B cell (primary cell): ENCODE results near the gene FAM180B.

Experiments used
- EZH2 ChIP-seq: IDR thresholded peaks from 2 replicates; pipeline ENCODE4 v1.6.1; 2012; ENCODE audit warnings: borderline replicate concordance, low read depth, mild to moderate bottlenecking, moderate library complexity, low read length; ENCODE audit not compliant: insufficient read depth, poor library complexity, severe bottlenecking
- TF ChIP-seq, protein P1 (sequence below): fragments of 200-600 bp; IDR thresholded peaks from one replicate; pipeline ENCODE4 v1.8.0; 2022; ENCODE audit warnings: antibody characterized with exemption, mild to moderate bottlenecking

DNA sequence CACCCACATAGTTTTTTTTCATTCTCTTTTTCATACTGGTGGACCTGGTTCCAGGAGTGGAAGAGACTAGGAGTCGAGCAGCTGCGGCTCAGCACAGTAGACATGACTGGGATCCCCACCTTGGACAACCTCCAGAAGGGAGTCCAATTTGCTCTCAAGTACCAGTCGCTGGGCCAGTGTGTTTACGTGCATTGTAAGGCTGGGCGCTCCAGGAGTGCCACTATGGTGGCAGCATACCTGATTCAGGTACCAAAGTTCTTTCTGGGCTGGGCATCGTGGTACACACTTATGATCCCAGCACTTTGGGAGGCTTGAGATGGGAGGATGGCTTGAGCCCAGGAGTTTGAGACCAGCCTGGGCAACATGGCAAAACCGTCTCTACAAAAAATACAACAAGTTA lies 16.8 kb upstream of the FAM180B start:
- TF ChIP-seq, protein P1, sequence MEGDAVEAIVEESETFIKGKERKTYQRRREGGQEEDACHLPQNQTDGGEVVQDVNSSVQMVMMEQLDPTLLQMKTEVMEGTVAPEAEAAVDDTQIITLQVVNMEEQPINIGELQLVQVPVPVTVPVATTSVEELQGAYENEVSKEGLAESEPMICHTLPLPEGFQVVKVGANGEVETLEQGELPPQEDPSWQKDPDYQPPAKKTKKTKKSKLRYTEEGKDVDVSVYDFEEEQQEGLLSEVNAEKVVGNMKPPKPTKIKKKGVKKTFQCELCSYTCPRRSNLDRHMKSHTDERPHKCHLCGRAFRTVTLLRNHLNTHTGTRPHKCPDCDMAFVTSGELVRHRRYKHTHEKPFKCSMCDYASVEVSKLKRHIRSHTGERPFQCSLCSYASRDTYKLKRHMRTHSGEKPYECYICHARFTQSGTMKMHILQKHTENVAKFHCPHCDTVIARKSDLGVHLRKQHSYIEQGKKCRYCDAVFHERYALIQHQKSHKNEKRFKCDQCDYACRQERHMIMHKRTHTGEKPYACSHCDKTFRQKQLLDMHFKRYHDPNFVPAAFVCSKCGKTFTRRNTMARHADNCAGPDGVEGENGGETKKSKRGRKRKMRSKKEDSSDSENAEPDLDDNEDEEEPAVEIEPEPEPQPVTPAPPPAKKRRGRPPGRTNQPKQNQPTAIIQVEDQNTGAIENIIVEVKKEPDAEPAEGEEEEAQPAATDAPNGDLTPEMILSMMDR = no peak
- no peak for TF ChIP-seq EZH2
